Stomach (tissue), 4 donors: Measurements from ENCODE around the gene PFDN6.

ENCODE experiments used
- EP300 ChIP-seq: sonication (generic); formaldehyde crosslinking; IDR thresholded peaks from one replicate; pipeline ENCODE4 v1.6.1; 2017; ENCODE audit warnings: antibody characterized with exemption
- POLR2A ChIP-seq, 4 donors: fragments of 450-650 bp; IDR thresholded peaks; one replicate each; pipeline ENCODE4 v1.6.1; 2016; ENCODE audit warnings: antibody characterized with exemption in 4 of 4, control low read depth in 2 of 4, mild to moderate bottlenecking in 1 of 4, moderate library complexity in 1 of 4
- POLR2AphosphoS5 ChIP-seq, 3 donors: sonication (generic); formaldehyde crosslinking; IDR thresholded peaks; one replicate each; pipeline ENCODE4 v1.6.1; 2016; ENCODE audit warnings: antibody characterized with exemption in 3 of 3
- TF ChIP-seq, protein P1 (sequence below), 7 experiments: fragments of 450-650 bp in 4 of 7; fragments of 200-600 bp in 3 of 7; sonication (generic) in 3 of 7; IDR thresholded peaks; one replicate each; pipeline ENCODE4 v1.5.1; 2016 to 2019; ENCODE audit warnings: antibody characterized with exemption in 7 of 7, control low read depth in 2 of 7, mild to moderate bottlenecking in 1 of 7

DNA sequence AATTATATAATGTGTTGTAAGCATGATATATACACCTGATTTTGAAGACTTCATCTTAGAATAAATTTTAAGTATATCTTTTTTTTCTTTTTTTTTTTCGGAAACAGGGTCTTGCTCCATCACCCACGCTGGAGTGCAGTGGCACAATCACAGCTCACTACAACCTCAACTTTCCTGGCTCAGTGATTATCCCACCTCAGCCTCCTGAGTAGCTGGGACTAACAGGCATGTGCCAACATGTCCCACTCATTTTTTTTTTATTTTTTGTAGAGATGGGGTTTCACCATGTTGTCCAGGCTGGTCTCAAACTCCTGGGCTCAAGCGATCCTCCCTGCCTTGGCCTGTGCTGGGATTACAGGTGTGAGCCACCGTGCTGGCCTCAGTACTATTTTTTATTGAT lies 34.8 kb upstream of the PFDN6 start:
- TF ChIP-seq POLR2AphosphoS5 (IDR thresholded peaks at IDR 0.05) (no peak), POLR2A (IDR thresholded peaks at IDR 0.05) (no peak), EP300 (no peak)
- TF ChIP-seq, protein P1, sequence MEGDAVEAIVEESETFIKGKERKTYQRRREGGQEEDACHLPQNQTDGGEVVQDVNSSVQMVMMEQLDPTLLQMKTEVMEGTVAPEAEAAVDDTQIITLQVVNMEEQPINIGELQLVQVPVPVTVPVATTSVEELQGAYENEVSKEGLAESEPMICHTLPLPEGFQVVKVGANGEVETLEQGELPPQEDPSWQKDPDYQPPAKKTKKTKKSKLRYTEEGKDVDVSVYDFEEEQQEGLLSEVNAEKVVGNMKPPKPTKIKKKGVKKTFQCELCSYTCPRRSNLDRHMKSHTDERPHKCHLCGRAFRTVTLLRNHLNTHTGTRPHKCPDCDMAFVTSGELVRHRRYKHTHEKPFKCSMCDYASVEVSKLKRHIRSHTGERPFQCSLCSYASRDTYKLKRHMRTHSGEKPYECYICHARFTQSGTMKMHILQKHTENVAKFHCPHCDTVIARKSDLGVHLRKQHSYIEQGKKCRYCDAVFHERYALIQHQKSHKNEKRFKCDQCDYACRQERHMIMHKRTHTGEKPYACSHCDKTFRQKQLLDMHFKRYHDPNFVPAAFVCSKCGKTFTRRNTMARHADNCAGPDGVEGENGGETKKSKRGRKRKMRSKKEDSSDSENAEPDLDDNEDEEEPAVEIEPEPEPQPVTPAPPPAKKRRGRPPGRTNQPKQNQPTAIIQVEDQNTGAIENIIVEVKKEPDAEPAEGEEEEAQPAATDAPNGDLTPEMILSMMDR (IDR thresholded peaks at IDR 0.05), result no peak
